Lower leg skin (tissue), 4 donors: ENCODE measurements around the gene POLD3. TPM values are rescaled to one million over a fixed set of nuclear protein-coding genes. Genes with fewer than 3 reads are reported as not detected.

ENCODE experiments used
- DNase-seq, 2 donors: peaks; one replicate each; pipeline ENCODE4 v3.0.0-alpha.2; 2019; ENCODE audit warnings: low spot score in 2 of 2
- H3K4me3 ChIP-seq: fragments of 200-600 bp; sonication (generic); 2 replicates; pipeline ENCODE4 v1.5.1; 2017; ENCODE audit warnings: mild to moderate bottlenecking, low read depth; ENCODE audit not compliant: poor library complexity, severe bottlenecking
- CTCF ChIP-seq, 3 donors: fragments of 450-650 bp; IDR thresholded peaks; one replicate each; pipeline ENCODE4 v1.5.1; 2016; ENCODE audit warnings: antibody characterized with exemption in 3 of 3, mild to moderate bottlenecking in 3 of 3, moderate library complexity in 2 of 3
- POLR2A ChIP-seq, 2 donors: fragments of 450-650 bp; IDR thresholded peaks; one replicate each; pipeline ENCODE4 v1.6.1; 2016 to 2017; ENCODE audit warnings: antibody characterized with exemption in 2 of 2, mild to moderate bottlenecking in 1 of 2, moderate library complexity in 1 of 2
- WGBS, 2 donors: methylation state at CpG; one replicate each; pipeline ENCODE4 v1.1.5; 2018; 5-methylcytosine and 5-hydroxymethylcytosine counted together
- intact Hi-C: fragments of 100-400 bp; cut with DNase I; formaldehyde crosslinking; loops from one replicate; pipeline ENCODE4 v1.15.0; 2023; ENCODE audit warnings: low total_unique reads
- total RNA-seq, 4 donors: library from RNA; depleted of rRNA; stranded (reverse); fragments of >200 nt; gene quantifications; one replicate each; pipeline ENCODE4 v1.1.0, GENCODE V29; 2016

Gene POLD3
- total RNA-seq, 4 donors from 2014 or later = 7.0 to 18.8 (median 9.4) TPM

GRCh38 chr11:74672332-74672955 is 80.1 kb downstream of the POLD3 start:
- TF ChIP-seq CTCF (IDR thresholded peaks at IDR 0.05) (no peak), POLR2A (IDR thresholded peaks at IDR 0.05) (no peak)
- no peak overlapping the region for H3K4me3 ChIP-seq
- DNase-seq = no peak
- WGBS, 2 donors = 73 to 89% methylated on average over 3 to 4 of the region's 4 CpGs
- intact Hi-C loops = no loop called here

GRCh38 chr11:74672956-74673692 is 80.7 kb downstream of the POLD3 start:
- TF ChIP-seq CTCF (IDR thresholded peaks at IDR 0.05) (no peak), POLR2A (IDR thresholded peaks at IDR 0.05) (no peak)
- intact Hi-C loops = no loop called here
- DNase-seq = peak in 1 of 2 donors; percentile 83
- 75 to 84% methylated on average over 11 to 12 of the region's 12 CpGs for whole genome bisulfite sequencing, 2 donors
- H3K4me3 ChIP-seq = no peak overlapping the region

- 82 to 87% methylated on average over 7 of the region's 7 CpGs for WGBS, 2 donors
- TF ChIP-seq POLR2A (IDR thresholded peaks at IDR 0.05) = no peak
- TF ChIP-seq CTCF (IDR thresholded peaks at IDR 0.05) = no peak
- intact Hi-C loops = no loop called here
- H3K4me3 ChIP-seq = no peak overlapping the region
- DNase-seq = no peak
Measured at GRCh38 chr11:74673693-74674360, 81.4 kb downstream of the POLD3 start.

GRCh38 chr11:74675761-74676160 is 83.4 kb downstream of the POLD3 start:
- H3K4me3 ChIP-seq = no peak overlapping the region
- TF ChIP-seq POLR2A (IDR thresholded peaks at IDR 0.05) (no peak), CTCF (IDR thresholded peaks at IDR 0.05) (no peak)
- intact Hi-C loops = no loop called here
- WGBS, 2 donors = 86 to 87% methylated on average over 3 of the region's 3 CpGs
- no peak for DNase-seq

GRCh38 chr11:74676596-74676995 is 84.2 kb downstream of the POLD3 start:
- intact Hi-C loops = no loop called here
- WGBS, 2 donors = 86 to 87% methylated on average over 5 of the region's 5 CpGs
- H3K4me3 ChIP-seq = no peak overlapping the region
- TF ChIP-seq POLR2A (IDR thresholded peaks at IDR 0.05) (no peak), CTCF (IDR thresholded peaks at IDR 0.05) (no peak)
- DNase-seq = peak in 1 of 2 donors; percentile 28
